Measurements from ENCODE around the gene KRTAP4-11. TPM values are rescaled to one million over a fixed set of nuclear protein-coding genes. Genes with fewer than 3 reads are reported as not detected.
"Not testable (repeated sequence)": the region's sequence is repeated elsewhere in the genome, so short reads cannot be mapped to it uniquely, and the experiment has no call there.

KRTAP4-11 gene
- total and polyA plus RNA-seq, 2 experiments from 2014 or later, result not detected

DNA sequence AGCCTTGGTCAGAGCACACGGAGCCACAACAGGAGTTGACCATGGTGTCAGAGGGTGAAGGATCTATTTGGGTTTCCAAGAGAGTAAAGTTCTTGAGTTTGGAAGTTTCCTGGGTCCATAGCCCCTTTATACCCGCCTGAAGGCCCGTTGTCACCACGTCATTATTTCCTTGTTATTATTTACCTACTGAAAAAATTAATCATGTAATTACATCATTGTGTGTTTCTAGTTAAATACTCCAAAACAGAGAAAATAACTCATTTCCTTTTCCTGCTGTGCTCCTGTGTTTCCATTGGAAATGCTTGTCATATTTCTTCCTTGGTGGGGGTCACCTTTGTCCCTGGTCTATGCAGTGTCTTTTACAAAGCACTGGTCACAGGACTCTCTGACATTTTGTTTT, 20.1 kb downstream of the KRTAP4-11 start, which contains the start of gene KRTAP4-8:
Gene KRTAP4-8 (minus strand): TSS at position 101 of the 400 bp plus-strand sequence. CDS start 58 bp downstream, at position 43.
- TF ChIP-seq, protein P1, sequence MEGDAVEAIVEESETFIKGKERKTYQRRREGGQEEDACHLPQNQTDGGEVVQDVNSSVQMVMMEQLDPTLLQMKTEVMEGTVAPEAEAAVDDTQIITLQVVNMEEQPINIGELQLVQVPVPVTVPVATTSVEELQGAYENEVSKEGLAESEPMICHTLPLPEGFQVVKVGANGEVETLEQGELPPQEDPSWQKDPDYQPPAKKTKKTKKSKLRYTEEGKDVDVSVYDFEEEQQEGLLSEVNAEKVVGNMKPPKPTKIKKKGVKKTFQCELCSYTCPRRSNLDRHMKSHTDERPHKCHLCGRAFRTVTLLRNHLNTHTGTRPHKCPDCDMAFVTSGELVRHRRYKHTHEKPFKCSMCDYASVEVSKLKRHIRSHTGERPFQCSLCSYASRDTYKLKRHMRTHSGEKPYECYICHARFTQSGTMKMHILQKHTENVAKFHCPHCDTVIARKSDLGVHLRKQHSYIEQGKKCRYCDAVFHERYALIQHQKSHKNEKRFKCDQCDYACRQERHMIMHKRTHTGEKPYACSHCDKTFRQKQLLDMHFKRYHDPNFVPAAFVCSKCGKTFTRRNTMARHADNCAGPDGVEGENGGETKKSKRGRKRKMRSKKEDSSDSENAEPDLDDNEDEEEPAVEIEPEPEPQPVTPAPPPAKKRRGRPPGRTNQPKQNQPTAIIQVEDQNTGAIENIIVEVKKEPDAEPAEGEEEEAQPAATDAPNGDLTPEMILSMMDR (IDR thresholded peaks at IDR 0.05; ENCODE audit: poor library complexity), result no peak
- TF ChIP-seq EZH2phosphoT487 (IDR thresholded peaks at IDR 0.05; ENCODE audit: low read depth, severe bottlenecking, unreplicated experiment) (no peak), EZH2 (IDR thresholded peaks at IDR 0.05; ENCODE audit: borderline replicate concordance) (no peak)
- H2AFZ ChIP-seq, result no peak within 1 kb of the TSS
- H4K20me1 ChIP-seq (ENCODE audit: insufficient read depth, poor library complexity, severe bottlenecking), result no peaks in the 10 kb centered on the region
- H3K36me3 ChIP-seq (replicated peaks; ENCODE audit: insufficient read depth, low read depth), result no peaks in the 10 kb centered on the region
- DNase-seq (ENCODE audit: low spot score), result no peak
- H3K9me2 ChIP-seq (replicated peaks; ENCODE audit: insufficient read depth), result no peaks in the 10 kb centered on the region
- H3K27me3 ChIP-seq, result no peaks in the 10 kb centered on the region
- H3K79me2 ChIP-seq, result no peaks in the 10 kb centered on the region
- WGBS (ENCODE audit: low lambda C conversion rate, missing lambda C conversion rate), result 93% methylated on average over 4 of the region's 4 CpGs
- H3K4me2 ChIP-seq, result no peak within 1 kb of the TSS
- H3K9me3 ChIP-seq (ENCODE audit: low read depth), result no peaks in the 10 kb centered on the region
- no peaks in the 10 kb centered on the region for H3K4me1 ChIP-seq (ENCODE audit: insufficient read depth)
- no peak within 1 kb of the TSS for H3K4me3 ChIP-seq
- no peak within 1 kb of the TSS for H3K27ac ChIP-seq

DNA sequence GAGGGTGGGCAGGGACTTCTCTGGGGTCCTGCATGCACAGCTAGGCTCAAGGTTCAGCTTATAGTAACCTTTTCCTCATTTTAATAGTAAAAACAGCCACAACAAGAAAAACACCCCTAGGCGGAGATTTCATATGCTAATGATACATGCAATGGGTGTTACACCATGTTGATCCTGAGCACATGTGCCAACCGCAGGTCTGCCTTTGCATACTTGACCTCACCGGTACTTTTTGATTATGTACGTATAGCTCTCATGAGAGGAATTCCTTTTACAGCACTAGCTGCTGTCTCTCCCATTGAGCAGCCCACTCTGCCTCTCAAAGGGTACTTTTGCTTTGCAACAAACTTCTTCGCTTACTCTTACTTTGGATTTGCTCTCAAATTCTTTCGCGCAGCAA, 22.1 kb downstream of the KRTAP4-11 start:
- Histone ChIP-seq H4K20me1 (ENCODE audit: insufficient read depth, poor library complexity, severe bottlenecking) (no peaks in the 10 kb centered on the region), H3K79me2 (no peaks in the 10 kb centered on the region), H3K27me3 (no peaks in the 10 kb centered on the region), H3K4me3 (no peak overlapping the region), H2AFZ (no peak overlapping the region), H3K9me3 (ENCODE audit: low read depth) (no peaks in the 10 kb centered on the region), H3K36me3 (replicated peaks; ENCODE audit: insufficient read depth, low read depth) (no peaks in the 10 kb centered on the region), H3K4me1 (ENCODE audit: insufficient read depth) (no peaks in the 10 kb centered on the region), H3K9me2 (replicated peaks; ENCODE audit: insufficient read depth) (no peaks in the 10 kb centered on the region), H3K27ac (no peak overlapping the region), H3K4me2 (no peak overlapping the region)
- 92% methylated on average over 7 of the region's 7 CpGs for WGBS (ENCODE audit: low lambda C conversion rate, missing lambda C conversion rate)
- TF ChIP-seq EZH2 (IDR thresholded peaks at IDR 0.05; ENCODE audit: borderline replicate concordance) (no peak), EZH2phosphoT487 (IDR thresholded peaks at IDR 0.05; ENCODE audit: low read depth, severe bottlenecking, unreplicated experiment) (no peak)
- TF ChIP-seq, protein P1 (IDR thresholded peaks at IDR 0.05; ENCODE audit: poor library complexity), result no peak
- DNase-seq (ENCODE audit: low spot score), result no peak

DNA sequence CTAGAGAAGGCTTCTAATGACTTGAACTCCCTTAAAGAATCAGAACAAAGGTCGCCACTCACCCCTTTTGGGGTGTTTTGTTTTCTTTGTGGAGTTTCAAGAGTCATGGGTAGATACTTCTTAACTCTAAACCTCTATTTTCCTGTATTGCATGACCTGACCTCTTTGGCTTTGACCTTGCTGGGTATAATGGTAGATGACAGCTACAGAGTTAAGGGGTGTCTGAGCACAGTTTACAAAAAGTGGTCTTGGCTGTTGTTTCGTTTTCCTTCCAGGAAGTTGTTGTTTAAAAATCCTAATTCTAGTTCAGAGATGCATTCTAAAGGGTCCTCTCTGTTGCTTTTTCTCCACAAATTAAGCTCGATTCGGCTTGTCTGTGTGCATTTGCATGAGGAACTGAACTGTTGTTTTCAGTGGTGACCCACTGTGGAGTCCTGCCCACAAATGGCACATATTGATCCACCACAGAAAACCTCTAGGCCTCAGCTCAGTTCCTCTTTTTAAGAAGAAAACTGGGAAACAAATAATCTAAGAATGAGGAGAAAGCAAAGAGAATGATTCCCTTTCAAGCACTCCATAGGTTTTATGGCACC, 29.3 kb downstream of the KRTAP4-11 start:
- not testable (repeated sequence) for H3K27me3 ChIP-seq; H2AFZ ChIP-seq; H3K36me3 ChIP-seq (replicated peaks; ENCODE audit: insufficient read depth, low read depth); H3K79me2 ChIP-seq; H3K27ac ChIP-seq; H3K9me3 ChIP-seq (ENCODE audit: low read depth); DNase-seq (ENCODE audit: low spot score); H3K4me1 ChIP-seq (ENCODE audit: insufficient read depth); H3K4me3 ChIP-seq; H3K9me2 ChIP-seq (replicated peaks; ENCODE audit: insufficient read depth); H4K20me1 ChIP-seq (ENCODE audit: insufficient read depth, poor library complexity, severe bottlenecking); H3K4me2 ChIP-seq
- WGBS (ENCODE audit: low lambda C conversion rate, missing lambda C conversion rate), result 67% methylated on average over 4 of the region's 4 CpGs

DNA sequence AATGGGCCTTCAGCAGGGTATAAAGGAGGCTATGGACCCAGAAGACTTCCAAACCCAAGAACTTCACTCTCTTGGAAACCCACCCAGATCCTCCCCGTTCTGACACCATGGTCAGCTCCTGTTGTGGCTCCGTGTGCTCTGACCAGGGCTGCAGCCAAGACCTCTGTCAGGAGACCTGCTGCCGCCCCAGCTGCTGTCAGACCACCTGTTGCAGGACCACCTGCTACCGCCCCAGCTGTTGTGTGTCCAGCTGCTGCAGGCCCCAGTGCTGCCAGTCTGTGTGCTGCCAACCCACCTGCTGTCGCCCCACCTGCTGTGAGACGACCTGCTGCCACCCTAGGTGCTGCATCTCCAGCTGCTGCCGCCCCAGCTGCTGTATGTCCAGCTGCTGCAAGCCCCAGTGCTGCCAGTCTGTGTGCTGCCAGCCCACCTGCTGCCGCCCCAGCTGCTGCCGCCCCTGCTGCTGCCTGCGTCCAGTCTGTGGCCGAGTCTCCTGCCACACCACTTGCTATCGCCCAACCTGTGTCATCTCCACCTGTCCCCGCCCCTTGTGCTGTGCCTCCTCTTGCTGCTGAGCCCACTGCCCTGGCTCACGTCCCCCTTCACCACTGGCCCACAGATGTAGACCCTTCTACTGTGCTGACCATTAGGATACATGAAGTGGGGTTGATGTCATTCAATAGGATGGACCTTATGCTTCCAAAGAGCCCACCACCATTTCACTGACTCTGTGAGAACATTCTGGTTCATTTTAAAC, 33.9 kb downstream of the KRTAP4-11 start, which contains the start of gene KRTAP4-7:
Gene KRTAP4-7 (plus strand): TSS at position 51 of the 757 bp plus-strand sequence. CDS start 57 bp downstream, at position 108.
- WGBS (ENCODE audit: low lambda C conversion rate, missing lambda C conversion rate), result 90% methylated on average over 13 of the region's 14 CpGs

DNA sequence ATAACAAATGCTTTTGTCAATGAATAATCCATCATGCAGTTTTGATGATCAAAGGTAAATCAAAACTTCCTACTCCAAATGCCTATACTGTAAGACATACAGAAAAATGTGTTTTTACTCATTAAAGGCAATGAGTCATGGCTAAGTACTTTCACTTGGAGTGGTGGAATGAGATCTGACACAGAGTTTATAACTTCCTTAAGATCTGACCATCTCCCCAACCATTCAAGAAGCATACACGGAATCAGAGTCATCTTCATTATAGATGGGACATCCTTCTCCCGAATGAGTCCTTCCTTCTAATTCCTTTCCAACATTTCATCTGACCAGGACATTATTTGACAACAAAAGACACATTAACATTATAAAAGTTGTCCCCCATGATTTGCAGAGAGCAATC, 34.7 kb downstream of the KRTAP4-11 start:
- WGBS (ENCODE audit: low lambda C conversion rate, missing lambda C conversion rate), result 76% methylated on average over 2 of the region's 2 CpGs
- H2AFZ ChIP-seq; H3K4me1 ChIP-seq (ENCODE audit: insufficient read depth); H3K79me2 ChIP-seq; H3K4me3 ChIP-seq; H3K36me3 ChIP-seq (replicated peaks; ENCODE audit: insufficient read depth, low read depth); H3K27me3 ChIP-seq; H3K9me2 ChIP-seq (replicated peaks; ENCODE audit: insufficient read depth); H4K20me1 ChIP-seq (ENCODE audit: insufficient read depth, poor library complexity, severe bottlenecking); H3K4me2 ChIP-seq; H3K27ac ChIP-seq; DNase-seq (ENCODE audit: low spot score); H3K9me3 ChIP-seq (ENCODE audit: low read depth): not testable (repeated sequence)

More for the DNA sequence above, 33.9 kb downstream of the KRTAP4-11 start, which contains the start of gene KRTAP4-7:
- H3K9me2 ChIP-seq (replicated peaks; ENCODE audit: insufficient read depth); H3K27me3 ChIP-seq; DNase-seq (ENCODE audit: low spot score); H4K20me1 ChIP-seq (ENCODE audit: insufficient read depth, poor library complexity, severe bottlenecking); H2AFZ ChIP-seq; H3K4me2 ChIP-seq; H3K36me3 ChIP-seq (replicated peaks; ENCODE audit: insufficient read depth, low read depth); H3K27ac ChIP-seq; H3K9me3 ChIP-seq (ENCODE audit: low read depth); H3K4me3 ChIP-seq; H3K4me1 ChIP-seq (ENCODE audit: insufficient read depth); H3K79me2 ChIP-seq: not testable (repeated sequence)

Data from hepatocyte (in vitro differentiated cells).